ENCODE results near the gene KIAA1328. TPM values are rescaled to one million over a fixed set of nuclear protein-coding genes. Genes with fewer than 3 reads are reported as not detected.

The KIAA1328 gene
- total and polyA plus RNA-seq, 4 donors = 2.8 to 48.1 (median 7.0) TPM

DNA sequence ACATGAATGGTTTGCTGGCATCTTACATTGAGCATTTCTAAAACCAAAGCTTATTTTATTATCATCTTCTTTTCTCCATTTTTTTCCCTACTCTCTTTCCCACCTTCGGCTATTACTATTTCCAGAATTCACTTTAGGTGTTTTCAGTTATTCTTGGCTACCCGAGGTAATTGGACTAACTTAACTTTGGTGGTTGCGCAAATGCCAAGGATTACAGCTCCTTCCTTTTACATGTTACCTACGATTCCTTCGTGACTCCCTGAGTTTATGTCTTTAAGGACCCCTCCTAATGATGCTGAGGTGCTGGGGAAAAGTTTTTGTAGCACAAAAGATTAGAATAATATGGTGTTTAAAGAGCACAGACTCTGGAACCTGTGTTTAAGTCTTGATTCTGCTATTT is 14.3 kb downstream of the KIAA1328 start:
- Histone ChIP-seq H3K4me1 (ENCODE audit: control insufficient read depth in 5 of 5, insufficient read depth in 5 of 5, low read length in 5 of 5) (no peaks in the 10 kb centered on the region), H3K4me3 (no peak overlapping the region), H3K27ac (ENCODE audit: low read depth in 1 of 2, low read length in 1 of 2) (no peak overlapping the region), H3K36me3 (ENCODE audit: control insufficient read depth in 4 of 4, insufficient read depth in 4 of 4, low read length in 4 of 4) (peaks cover 0 to 2% (median 0%) of the 10 kb centered on the region in 4 donors), H3K27me3 (ENCODE audit: control insufficient read depth in 3 of 3, insufficient read depth in 3 of 3, low read length in 2 of 3) (no peaks in the 10 kb centered on the region), H3K9me3 (ENCODE audit: control insufficient read depth in 4 of 4, insufficient read depth in 3 of 4, low read length in 3 of 4) (peaks cover 0 to 3% (median 0%) of the 10 kb centered on the region in 4 donors), H3K9ac (ENCODE audit: insufficient read depth in 1 of 2, low read length in 2 of 2) (no peak overlapping the region)
- 76 to 78% methylated on average over 5 of the region's 5 CpGs for WGBS, 2 donors
- TF ChIP-seq, protein P1, sequence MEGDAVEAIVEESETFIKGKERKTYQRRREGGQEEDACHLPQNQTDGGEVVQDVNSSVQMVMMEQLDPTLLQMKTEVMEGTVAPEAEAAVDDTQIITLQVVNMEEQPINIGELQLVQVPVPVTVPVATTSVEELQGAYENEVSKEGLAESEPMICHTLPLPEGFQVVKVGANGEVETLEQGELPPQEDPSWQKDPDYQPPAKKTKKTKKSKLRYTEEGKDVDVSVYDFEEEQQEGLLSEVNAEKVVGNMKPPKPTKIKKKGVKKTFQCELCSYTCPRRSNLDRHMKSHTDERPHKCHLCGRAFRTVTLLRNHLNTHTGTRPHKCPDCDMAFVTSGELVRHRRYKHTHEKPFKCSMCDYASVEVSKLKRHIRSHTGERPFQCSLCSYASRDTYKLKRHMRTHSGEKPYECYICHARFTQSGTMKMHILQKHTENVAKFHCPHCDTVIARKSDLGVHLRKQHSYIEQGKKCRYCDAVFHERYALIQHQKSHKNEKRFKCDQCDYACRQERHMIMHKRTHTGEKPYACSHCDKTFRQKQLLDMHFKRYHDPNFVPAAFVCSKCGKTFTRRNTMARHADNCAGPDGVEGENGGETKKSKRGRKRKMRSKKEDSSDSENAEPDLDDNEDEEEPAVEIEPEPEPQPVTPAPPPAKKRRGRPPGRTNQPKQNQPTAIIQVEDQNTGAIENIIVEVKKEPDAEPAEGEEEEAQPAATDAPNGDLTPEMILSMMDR (IDR thresholded peaks at IDR 0.05; ENCODE audit: control extremely low read depth, extremely low read depth) = no peak
- DNase-seq (no peak), ATAC-seq (ENCODE audit: insufficient read depth, low FRiP score) (no peak)

- Histone ChIP-seq H3K9ac (ENCODE audit: insufficient read depth in 1 of 2, low read length in 2 of 2) (no peak overlapping the region), H3K27me3 (ENCODE audit: control insufficient read depth in 3 of 3, insufficient read depth in 3 of 3, low read length in 2 of 3) (no peaks in the 10 kb centered on the region), H3K4me1 (ENCODE audit: control insufficient read depth in 5 of 5, insufficient read depth in 5 of 5, low read length in 5 of 5) (no peaks in the 10 kb centered on the region), H3K36me3 (ENCODE audit: control insufficient read depth in 4 of 4, insufficient read depth in 4 of 4, low read length in 4 of 4) (peaks cover 0 to 2% (median 0%) of the 10 kb centered on the region in 4 donors), H3K9me3 (ENCODE audit: control insufficient read depth in 4 of 4, insufficient read depth in 3 of 4, low read length in 3 of 4) (no peaks in the 10 kb centered on the region), H3K4me3 (no peak overlapping the region), H3K27ac (ENCODE audit: low read depth in 1 of 2, low read length in 1 of 2) (no peak overlapping the region)
- no peak for ATAC-seq (ENCODE audit: insufficient read depth, low FRiP score)
- DNase-seq = peak in 1 of 3 donors; percentile 11
- whole genome bisulfite sequencing, 2 donors = 53 to 81% methylated on average over 2 of the region's 2 CpGs
- TF ChIP-seq, protein P1 (IDR thresholded peaks at IDR 0.05; ENCODE audit: control extremely low read depth, extremely low read depth) = no peak
Measured at GRCh38 chr18:36843784-36844183, 14.9 kb downstream of the KIAA1328 start.

GRCh38 chr18:36848609-36849008 is 19.7 kb downstream of the KIAA1328 start:
- H3K9ac ChIP-seq (ENCODE audit: insufficient read depth in 1 of 2, low read length in 2 of 2) = no peak overlapping the region
- no peaks in the 10 kb centered on the region for H3K27me3 ChIP-seq (ENCODE audit: control insufficient read depth in 3 of 3, insufficient read depth in 3 of 3, low read length in 2 of 3)
- DNase-seq = no peak
- TF ChIP-seq, protein P1 (IDR thresholded peaks at IDR 0.05; ENCODE audit: control extremely low read depth, extremely low read depth) = no peak
- ATAC-seq (ENCODE audit: insufficient read depth, low FRiP score) = no peak
- H3K36me3 ChIP-seq (ENCODE audit: control insufficient read depth in 4 of 4, insufficient read depth in 4 of 4, low read length in 4 of 4) = peaks cover 0 to 15% (median 5%) of the 10 kb centered on the region in 4 donors
- H3K4me1 ChIP-seq (ENCODE audit: control insufficient read depth in 5 of 5, insufficient read depth in 5 of 5, low read length in 5 of 5) = peaks cover 0 to 1% (median 0%) of the 10 kb centered on the region in 5 donors
- H3K4me3 ChIP-seq = no peak overlapping the region
- H3K9me3 ChIP-seq (ENCODE audit: control insufficient read depth in 4 of 4, insufficient read depth in 3 of 4, low read length in 3 of 4) = peaks cover 0 to 2% (median under 1%) of the 10 kb centered on the region in 4 donors
- H3K27ac ChIP-seq (ENCODE audit: low read depth in 1 of 2, low read length in 1 of 2) = no peak overlapping the region
- WGBS, 2 donors = 98 to 100% methylated on average over 2 of the region's 2 CpGs
